ENCODE results near the gene CHD9NB.

GRCh38 chr16:53067675-53068074 lies 15.0 kb upstream of the CHD9NB start:
- TF ChIP-seq, protein P1, sequence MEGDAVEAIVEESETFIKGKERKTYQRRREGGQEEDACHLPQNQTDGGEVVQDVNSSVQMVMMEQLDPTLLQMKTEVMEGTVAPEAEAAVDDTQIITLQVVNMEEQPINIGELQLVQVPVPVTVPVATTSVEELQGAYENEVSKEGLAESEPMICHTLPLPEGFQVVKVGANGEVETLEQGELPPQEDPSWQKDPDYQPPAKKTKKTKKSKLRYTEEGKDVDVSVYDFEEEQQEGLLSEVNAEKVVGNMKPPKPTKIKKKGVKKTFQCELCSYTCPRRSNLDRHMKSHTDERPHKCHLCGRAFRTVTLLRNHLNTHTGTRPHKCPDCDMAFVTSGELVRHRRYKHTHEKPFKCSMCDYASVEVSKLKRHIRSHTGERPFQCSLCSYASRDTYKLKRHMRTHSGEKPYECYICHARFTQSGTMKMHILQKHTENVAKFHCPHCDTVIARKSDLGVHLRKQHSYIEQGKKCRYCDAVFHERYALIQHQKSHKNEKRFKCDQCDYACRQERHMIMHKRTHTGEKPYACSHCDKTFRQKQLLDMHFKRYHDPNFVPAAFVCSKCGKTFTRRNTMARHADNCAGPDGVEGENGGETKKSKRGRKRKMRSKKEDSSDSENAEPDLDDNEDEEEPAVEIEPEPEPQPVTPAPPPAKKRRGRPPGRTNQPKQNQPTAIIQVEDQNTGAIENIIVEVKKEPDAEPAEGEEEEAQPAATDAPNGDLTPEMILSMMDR (IDR thresholded peaks at IDR 0.05), result no peak
- no peak for TF ChIP-seq POLR2A (IDR thresholded peaks at IDR 0.05)

Measured in prostate gland (tissue), 2 donors.